Gastrocnemius medialis (tissue), 4 donors: ENCODE data around the gene ODC1.

ENCODE experiments used
- CTCF ChIP-seq, 5 experiments: fragments of 450-650 bp in 3 of 5; fragments of 200-600 bp in 2 of 5; sonication (generic) in 2 of 5; IDR thresholded peaks in 4 of 5; conservative IDR thresholded peaks in 1 of 5; 1 replicate in 4 of 5; 2 replicates in 1 of 5; pipeline ENCODE4 v1.5.1; 2016 to 2019; ENCODE audit warnings: antibody characterized with exemption in 5 of 5, mild to moderate bottlenecking in 3 of 5, moderate library complexity in 3 of 5
- POLR2A ChIP-seq, 2 donors: fragments of 450-650 bp; IDR thresholded peaks; one replicate each; pipeline ENCODE4 v1.6.1; 2017; ENCODE audit warnings: antibody characterized with exemption in 2 of 2, mild to moderate bottlenecking in 2 of 2, moderate library complexity in 2 of 2

GRCh38 chr2:10469301-10469700 lies 21.2 kb upstream of the ODC1 start:
- TF ChIP-seq POLR2A (IDR thresholded peaks at IDR 0.05) (no peak), CTCF (IDR thresholded peaks at IDR 0.05 in 4 of 5, conservative IDR thresholded peaks at IDR 0.05 in 1 of 5) (no peak)
